ENCODE data around the gene CENPO. TPM values are rescaled to one million over a fixed set of nuclear protein-coding genes. Genes with fewer than 3 reads are reported as not detected.

The CENPO gene
- total RNA-seq, 1 donor: 8.0 TPM

GRCh38 chr2:24747299-24747698, 45.9 kb upstream of the CENPO start:
- Histone ChIP-seq H3K9me3 (ENCODE audit: low read depth, low read length) (no peaks in the 10 kb centered on the region), H3K4me1 (ENCODE audit: insufficient read depth, low read length) (no peaks in the 10 kb centered on the region), H3K4me3 (ENCODE audit: insufficient read depth, low read length) (no peak overlapping the region), H3K4me2 (ENCODE audit: insufficient read depth, low read length) (no peak overlapping the region), H3K27me3 (ENCODE audit: insufficient read depth, low read length) (no peaks in the 10 kb centered on the region), H4K20me1 (ENCODE audit: insufficient read depth, low read length) (no peaks in the 10 kb centered on the region), H2AFZ (ENCODE audit: low read length) (no peak overlapping the region), H3K79me2 (ENCODE audit: insufficient read depth, low read length) (no peaks in the 10 kb centered on the region), H3K36me3 (ENCODE audit: insufficient read depth, low read length) (no peaks in the 10 kb centered on the region), H3K27ac (ENCODE audit: low read depth, low read length) (no peak overlapping the region)
- no peak for DNase-seq (ENCODE audit: insufficient read length, low spot score, missing footprints)
- TF ChIP-seq, protein P1, sequence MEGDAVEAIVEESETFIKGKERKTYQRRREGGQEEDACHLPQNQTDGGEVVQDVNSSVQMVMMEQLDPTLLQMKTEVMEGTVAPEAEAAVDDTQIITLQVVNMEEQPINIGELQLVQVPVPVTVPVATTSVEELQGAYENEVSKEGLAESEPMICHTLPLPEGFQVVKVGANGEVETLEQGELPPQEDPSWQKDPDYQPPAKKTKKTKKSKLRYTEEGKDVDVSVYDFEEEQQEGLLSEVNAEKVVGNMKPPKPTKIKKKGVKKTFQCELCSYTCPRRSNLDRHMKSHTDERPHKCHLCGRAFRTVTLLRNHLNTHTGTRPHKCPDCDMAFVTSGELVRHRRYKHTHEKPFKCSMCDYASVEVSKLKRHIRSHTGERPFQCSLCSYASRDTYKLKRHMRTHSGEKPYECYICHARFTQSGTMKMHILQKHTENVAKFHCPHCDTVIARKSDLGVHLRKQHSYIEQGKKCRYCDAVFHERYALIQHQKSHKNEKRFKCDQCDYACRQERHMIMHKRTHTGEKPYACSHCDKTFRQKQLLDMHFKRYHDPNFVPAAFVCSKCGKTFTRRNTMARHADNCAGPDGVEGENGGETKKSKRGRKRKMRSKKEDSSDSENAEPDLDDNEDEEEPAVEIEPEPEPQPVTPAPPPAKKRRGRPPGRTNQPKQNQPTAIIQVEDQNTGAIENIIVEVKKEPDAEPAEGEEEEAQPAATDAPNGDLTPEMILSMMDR (IDR thresholded peaks at IDR 0.05; ENCODE audit: extremely low read depth, low read depth, low read length): no peak

GRCh38 chr2:24749069-24749691, 44.0 kb upstream of the CENPO start:
- Histone ChIP-seq H3K27me3 (ENCODE audit: insufficient read depth, low read length) (no peaks in the 10 kb centered on the region), H2AFZ (ENCODE audit: low read length) (no peak overlapping the region), H3K79me2 (ENCODE audit: insufficient read depth, low read length) (no peaks in the 10 kb centered on the region), H3K4me3 (ENCODE audit: insufficient read depth, low read length) (no peak overlapping the region), H3K27ac (ENCODE audit: low read depth, low read length) (no peak overlapping the region), H3K4me2 (ENCODE audit: insufficient read depth, low read length) (no peak overlapping the region), H3K36me3 (ENCODE audit: insufficient read depth, low read length) (no peaks in the 10 kb centered on the region), H3K4me1 (ENCODE audit: insufficient read depth, low read length) (no peaks in the 10 kb centered on the region), H3K9me3 (ENCODE audit: low read depth, low read length) (no peaks in the 10 kb centered on the region), H4K20me1 (ENCODE audit: insufficient read depth, low read length) (no peaks in the 10 kb centered on the region)
- TF ChIP-seq, protein P1 (IDR thresholded peaks at IDR 0.05; ENCODE audit: extremely low read depth, low read depth, low read length): no peak
- DNase-seq (ENCODE audit: insufficient read length, low spot score, missing footprints): peak; percentile 47

DNA sequence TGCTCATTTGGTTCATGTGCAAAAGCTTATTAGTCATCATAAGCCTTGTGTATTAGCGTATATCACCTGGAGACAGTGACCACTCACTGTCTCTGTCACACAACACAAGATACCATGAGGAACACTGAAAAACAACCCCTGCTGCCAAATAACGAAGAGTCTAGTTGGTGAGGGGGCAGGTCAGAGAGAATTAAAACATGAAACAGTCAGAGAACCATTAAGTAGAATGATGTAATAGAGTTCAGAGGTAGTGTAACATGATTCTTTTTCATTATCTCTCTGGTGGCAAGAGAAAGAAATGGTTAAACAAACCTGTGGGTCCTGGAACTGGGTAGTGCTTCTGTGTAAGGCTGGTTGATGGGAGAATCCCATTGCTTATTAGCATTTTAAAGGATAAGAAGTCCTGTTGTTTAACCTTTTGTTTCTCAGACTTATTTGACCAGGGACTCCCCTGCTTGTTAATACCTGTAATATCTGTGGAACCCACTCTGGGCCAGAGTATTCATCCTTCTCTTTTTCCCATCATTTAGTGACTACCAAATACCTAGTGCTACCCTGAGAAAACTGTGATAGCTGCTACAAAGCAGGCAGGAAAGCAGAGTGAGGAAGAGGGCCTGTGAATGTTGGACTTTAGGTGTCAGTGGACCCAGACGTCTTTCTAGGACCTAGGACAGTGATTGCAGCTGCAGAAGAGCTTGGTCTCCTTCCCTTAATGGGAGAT, 38.1 kb upstream of the CENPO start:
- no peak overlapping the region for H3K4me2 ChIP-seq (ENCODE audit: insufficient read depth, low read length)
- no peaks in the 10 kb centered on the region for H3K36me3 ChIP-seq (ENCODE audit: insufficient read depth, low read length)
- DNase-seq (ENCODE audit: insufficient read length, low spot score, missing footprints): no peak
- no peaks in the 10 kb centered on the region for H3K9me3 ChIP-seq (ENCODE audit: low read depth, low read length)
- H3K4me1 ChIP-seq (ENCODE audit: insufficient read depth, low read length): no peaks in the 10 kb centered on the region
- H3K79me2 ChIP-seq (ENCODE audit: insufficient read depth, low read length): no peaks in the 10 kb centered on the region
- H3K27me3 ChIP-seq (ENCODE audit: insufficient read depth, low read length): no peaks in the 10 kb centered on the region
- no peak overlapping the region for H3K4me3 ChIP-seq (ENCODE audit: insufficient read depth, low read length)
- no peaks in the 10 kb centered on the region for H4K20me1 ChIP-seq (ENCODE audit: insufficient read depth, low read length)
- TF ChIP-seq, protein P1 (IDR thresholded peaks at IDR 0.05; ENCODE audit: extremely low read depth, low read depth, low read length): no peak
- H2AFZ ChIP-seq (ENCODE audit: low read length): no peak overlapping the region
- H3K27ac ChIP-seq (ENCODE audit: low read depth, low read length): no peak overlapping the region

- TF ChIP-seq, protein P1 (IDR thresholded peaks at IDR 0.05; ENCODE audit: extremely low read depth, low read depth, low read length): no peak
- Histone ChIP-seq H3K36me3 (ENCODE audit: insufficient read depth, low read length) (no peaks in the 10 kb centered on the region), H4K20me1 (ENCODE audit: insufficient read depth, low read length) (no peaks in the 10 kb centered on the region), H3K4me1 (ENCODE audit: insufficient read depth, low read length) (no peaks in the 10 kb centered on the region), H3K4me3 (ENCODE audit: insufficient read depth, low read length) (no peak overlapping the region), H3K9me3 (ENCODE audit: low read depth, low read length) (no peaks in the 10 kb centered on the region), H3K27ac (ENCODE audit: low read depth, low read length) (no peak overlapping the region), H3K79me2 (ENCODE audit: insufficient read depth, low read length) (no peaks in the 10 kb centered on the region), H3K27me3 (ENCODE audit: insufficient read depth, low read length) (no peaks in the 10 kb centered on the region), H2AFZ (ENCODE audit: low read length) (no peak overlapping the region), H3K4me2 (ENCODE audit: insufficient read depth, low read length) (no peak overlapping the region)
- DNase-seq (ENCODE audit: insufficient read length, low spot score, missing footprints): no peak
Measured at GRCh38 chr2:24756789-24757188, 36.4 kb upstream of the CENPO start.
